GM18508 (cell line): ENCODE measurements around the gene UBL7.
"Not testable (repeated sequence)": the region's sequence is repeated elsewhere in the genome, so short reads cannot be mapped to it uniquely, and the experiment has no call there.

Experiments used
- ATAC-seq: cut with Tn5 transposase; IDR thresholded peaks from one replicate; pipeline ENCODE4 v1.9.1; 2021; ENCODE audit warnings: moderate number of reproducible peaks; ENCODE audit not compliant: insufficient read depth, unreplicated experiment

Gene UBL7

GRCh38 chr15:74464897-74465296 is 3.9 kb upstream of the UBL7 start:
- ATAC-seq, result no peak

GRCh38 chr15:74464216-74464615 is 3.3 kb upstream of the UBL7 start:
- ATAC-seq, result no peak

GRCh38 chr15:74463634-74464033 is 2.7 kb upstream of the UBL7 start:
- no peak for ATAC-seq

GRCh38 chr15:74461847-74462511 is 1.0 kb upstream of the UBL7 start:
- no peak for ATAC-seq

- no peak for ATAC-seq
These were observed 662 bp downstream of the UBL7 start for GRCh38 chr15:74460298-74460697.

GRCh38 chr15:74459798-74460197 is 1.2 kb downstream of the UBL7 start:
- ATAC-seq, result not testable (repeated sequence)

GRCh38 chr15:74458473-74458872 is 2.5 kb downstream of the UBL7 start:
- ATAC-seq, result no peak

- ATAC-seq, result not testable (repeated sequence)
These were observed 3.9 kb downstream of the UBL7 start for GRCh38 chr15:74457036-74457435.

- ATAC-seq, result no peak
These were observed 6.0 kb downstream of the UBL7 start for GRCh38 chr15:74454764-74455500.

GRCh38 chr15:74453925-74454763 is 6.8 kb downstream of the UBL7 start:
- no peak for ATAC-seq

- ATAC-seq, result no peak
These were observed 8.8 kb downstream of the UBL7 start for GRCh38 chr15:74451861-74452835.

GRCh38 chr15:74451322-74451721 is 9.6 kb downstream of the UBL7 start:
- ATAC-seq, result no peak

GRCh38 chr15:74449643-74450205 is 11.2 kb downstream of the UBL7 start:
- no peak for ATAC-seq

- no peak for ATAC-seq
These were observed 11.9 kb downstream of the UBL7 start for GRCh38 chr15:74449095-74449494.

- no peak for ATAC-seq
These were observed 14.9 kb downstream of the UBL7 start for GRCh38 chr15:74445816-74446763.

GRCh38 chr15:74444106-74445062 is 16.6 kb downstream of the UBL7 start:
- no peak for ATAC-seq

- ATAC-seq, result no peak
These were observed 17.7 kb downstream of the UBL7 start for GRCh38 chr15:74443100-74443909.
